ENCODE data around the gene C1orf174.
A peak's percentile ranks its signal among the peaks of the same experiment; 100 is the strongest.

C1orf174 gene

DNA sequence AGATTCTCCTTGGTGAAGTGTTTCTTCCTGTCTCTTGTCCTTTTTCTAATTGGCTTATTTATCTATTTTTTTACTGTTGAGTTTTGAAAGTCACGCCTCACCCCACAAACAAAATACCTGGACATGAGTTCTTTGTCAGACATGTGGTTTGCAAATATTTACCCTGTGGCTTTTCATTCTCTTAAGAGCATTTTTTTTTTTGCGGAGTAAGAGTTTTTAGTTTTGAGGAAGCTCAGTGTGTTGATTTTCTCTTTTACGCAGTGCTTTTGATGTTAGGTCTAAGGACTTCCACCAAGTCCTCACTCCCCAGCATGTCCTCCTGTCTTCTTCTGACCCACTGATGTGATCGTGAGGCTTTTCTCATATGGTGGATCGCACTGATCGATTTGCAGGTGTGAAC is 35.2 kb downstream of the C1orf174 start:
- peak; percentile 52 for DNase-seq

DNA sequence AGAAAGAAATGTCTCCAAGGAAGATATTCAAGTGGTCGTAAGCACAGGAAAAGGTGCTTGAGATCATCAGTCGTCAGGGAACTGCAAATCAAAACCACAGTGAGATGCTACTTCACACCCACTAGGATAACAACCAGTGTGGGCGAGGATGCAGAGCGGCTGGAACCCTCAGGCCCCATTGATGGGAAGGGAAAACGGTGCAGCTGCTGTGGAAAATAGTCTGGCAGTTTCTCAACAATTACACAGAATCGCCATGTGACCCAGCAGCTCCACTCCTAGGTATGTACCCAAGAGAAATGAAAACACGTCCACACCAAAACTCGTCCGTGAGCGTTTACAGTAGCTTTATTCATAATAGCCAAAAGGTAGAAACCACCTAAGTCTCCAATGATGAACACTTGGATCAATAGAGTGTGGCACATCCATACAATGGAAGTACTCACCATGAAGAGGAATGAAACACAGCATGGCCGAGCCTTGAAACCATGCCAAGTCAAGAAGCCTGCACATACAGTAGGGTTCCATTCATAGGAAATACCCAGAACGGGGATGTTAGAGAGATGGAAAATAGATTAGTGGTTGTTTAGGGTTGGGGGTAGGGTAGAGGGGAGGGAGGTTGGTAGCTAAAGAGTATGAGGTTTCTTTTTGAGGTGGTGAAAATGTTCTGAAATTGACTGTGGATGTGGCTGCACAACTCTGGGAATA is 36.7 kb downstream of the C1orf174 start:
- peak; percentile 61 for DNase-seq

DNA sequence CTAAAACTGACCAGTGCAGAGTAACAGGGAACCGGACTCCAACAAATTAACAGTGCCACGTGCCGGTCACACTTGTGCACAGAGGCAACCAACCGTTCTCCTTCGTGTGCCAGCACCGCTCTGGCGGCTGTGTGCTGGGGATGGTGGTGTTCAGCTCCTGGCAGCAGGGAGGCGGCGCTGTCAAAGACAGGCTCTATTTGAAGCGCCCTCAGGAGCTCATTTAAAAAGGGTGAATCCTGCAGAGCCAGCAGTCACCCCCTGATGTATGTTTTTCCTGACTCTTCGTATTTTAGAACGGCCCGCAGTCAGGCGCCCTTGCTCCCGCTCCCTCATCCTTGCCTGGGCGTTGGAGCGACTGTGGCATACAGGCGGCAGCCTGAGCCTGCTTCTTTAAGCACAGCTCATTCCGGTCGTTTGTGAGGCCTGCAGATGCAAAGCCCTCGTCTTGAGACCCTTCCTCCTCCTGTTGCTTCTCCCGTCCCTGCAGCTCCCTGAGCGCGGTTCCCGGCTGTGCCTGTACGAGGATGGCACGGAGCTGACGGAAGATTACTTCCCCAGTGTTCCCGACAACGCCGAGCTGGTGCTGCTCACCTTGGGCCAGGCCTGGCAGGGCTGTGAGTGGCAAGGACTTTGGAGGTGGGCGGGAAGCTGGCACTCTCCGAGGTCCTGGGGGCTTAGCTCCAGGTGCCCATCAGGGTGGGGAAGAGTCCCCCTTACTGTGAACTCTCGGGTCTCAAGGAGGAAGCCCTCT is 41.7 kb downstream of the C1orf174 start:
- DNase-seq = peak; percentile 12

DNA sequence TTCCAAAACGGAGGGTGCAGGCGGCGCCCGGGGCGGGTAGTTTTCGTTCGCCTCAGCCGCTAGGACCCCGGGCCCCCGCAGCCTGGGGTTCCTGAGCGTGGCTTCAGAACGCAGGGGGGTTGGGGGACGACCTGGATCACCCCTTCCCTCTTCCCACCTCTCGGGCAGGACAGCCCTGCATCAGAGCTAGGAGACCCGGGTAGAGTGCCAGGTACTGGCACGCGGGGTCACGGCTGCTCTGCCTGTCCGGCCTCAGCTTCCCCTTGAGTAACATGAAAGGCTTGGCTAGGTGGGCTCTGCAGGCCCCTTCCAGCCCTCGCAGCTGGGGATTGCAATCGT is 42.3 kb downstream of the C1orf174 start:
- no peak for DNase-seq

DNA sequence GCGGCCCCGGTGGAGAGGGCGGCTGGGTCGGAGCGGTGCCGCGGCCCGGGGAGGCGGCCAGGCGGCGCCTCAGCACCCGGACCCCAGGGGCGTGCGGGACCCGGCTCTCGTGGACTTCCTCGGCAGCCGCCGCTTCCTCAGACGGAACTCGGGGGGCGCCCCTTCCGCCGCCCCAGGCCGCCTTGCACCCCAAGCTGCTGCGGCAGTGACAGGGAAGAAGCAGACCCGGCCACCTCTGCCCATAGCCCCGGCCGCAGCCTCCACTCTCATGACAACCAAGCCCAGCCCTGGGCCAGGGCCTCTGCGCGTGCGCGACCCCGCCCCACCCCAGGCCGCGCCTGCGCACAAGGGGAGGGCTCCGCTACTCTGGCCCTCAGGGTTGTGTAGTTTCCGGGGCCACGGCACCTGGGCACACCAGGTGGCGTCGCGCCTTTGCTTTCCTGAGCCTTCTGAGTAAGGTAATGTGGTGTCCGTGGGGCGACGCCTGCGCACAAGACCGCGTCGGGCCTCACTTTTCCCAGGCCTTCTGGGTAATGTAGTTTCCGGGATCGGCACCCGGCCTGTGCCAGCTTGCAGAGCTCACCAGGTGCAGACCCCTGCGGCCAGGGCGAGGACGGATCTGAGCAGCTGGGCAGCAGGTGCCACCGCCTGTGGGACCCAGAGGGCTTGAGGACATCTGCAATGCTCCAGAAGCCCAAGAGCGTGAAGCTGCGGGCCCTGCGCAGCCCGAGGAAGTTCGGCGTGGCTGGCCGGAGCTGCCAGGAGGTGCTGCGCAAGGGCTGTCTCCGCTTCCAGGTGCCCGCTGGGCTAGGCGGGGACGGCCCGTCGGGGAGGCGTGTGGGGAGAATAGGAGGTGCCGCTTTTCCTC is 42.9 kb downstream of the C1orf174 start, which contains the start of the genes CEP104 and DFFB:
CEP104 (minus strand) TSS at position 289 of the 868 bp plus-strand sequence. CDS start 4,804 bp downstream, outside the sequence.
DFFB (plus strand) TSS at position 554 of the 868 bp plus-strand sequence; CDS start at position 682, 128 bp downstream.
- peak; percentile 99 for DNase-seq

DNA sequence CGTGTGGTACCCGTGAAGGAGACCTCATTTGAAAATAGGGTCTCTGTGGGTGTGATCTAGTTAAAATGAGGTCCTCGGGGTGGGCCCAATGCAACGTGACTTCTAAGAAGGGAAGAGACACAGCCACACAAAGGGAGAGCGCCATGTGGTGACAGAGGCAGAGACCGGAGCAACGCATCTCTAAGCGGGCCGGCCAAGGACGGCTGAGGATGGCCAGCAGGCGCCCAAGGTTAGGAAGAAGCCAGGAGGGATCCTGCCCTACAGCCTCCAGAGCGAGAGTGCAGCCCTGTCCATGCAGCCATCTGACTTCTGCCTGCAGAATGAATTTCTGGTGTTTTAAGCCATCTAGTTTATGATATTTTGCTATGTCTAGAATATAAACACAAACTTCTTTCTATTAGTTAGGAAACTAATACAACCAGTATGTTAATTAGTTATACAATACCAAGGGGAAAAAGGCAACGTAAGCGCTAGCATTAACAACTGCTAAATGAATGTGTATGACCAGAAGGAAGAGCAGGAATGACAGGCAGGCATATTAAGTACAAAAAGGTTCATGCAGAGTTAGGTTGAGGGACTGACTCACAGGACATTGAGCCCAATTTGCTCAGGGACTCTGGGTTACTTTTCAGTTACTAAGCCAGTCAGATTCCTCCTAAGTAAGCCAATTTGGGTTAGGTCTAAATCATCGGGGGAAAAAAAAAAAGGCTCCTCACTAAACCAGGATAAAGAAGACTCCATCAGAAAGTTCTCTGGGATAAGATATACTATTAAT is 47.2 kb downstream of the C1orf174 start:
- DNase-seq = no peak

DNA sequence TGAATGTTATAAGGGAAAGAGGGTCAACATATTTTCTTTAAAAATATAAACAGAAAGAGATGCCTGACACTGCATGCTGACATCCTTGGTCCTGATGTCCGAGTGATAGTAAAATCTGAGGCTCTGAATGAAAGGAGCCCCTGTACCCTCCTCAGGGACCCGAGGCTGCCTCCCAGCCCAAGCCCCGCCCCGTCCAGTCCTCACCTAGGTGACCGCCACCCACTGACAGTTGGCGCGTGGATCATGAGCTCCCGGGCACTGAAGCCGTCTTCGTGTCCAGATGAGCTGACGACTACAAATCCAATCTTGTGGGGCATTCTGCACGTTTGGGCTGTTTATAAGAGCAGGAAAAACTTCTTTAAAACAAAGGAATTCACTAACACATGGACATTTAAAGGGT is 48.0 kb downstream of the C1orf174 start:
- DNase-seq = no peak

DNA sequence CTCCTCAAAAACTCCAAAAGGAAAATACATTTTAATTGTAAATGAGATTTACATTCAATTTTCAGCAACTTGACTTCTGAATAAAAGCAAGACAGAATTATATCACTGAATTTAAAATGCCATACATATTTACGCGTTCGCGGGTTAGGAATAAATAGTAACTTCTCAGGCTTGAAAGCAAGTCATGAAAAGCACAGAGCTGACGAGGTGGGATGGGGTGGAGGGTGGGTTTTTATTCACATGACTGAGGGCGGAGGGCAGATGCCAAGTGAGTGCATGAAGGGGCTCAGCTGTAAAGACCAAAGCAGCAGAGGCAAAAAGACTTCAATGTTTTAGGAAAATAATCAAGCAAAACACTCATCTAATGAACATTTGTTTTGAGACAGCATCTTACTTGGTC is 48.8 kb downstream of the C1orf174 start:
- DNase-seq = no peak

DNA sequence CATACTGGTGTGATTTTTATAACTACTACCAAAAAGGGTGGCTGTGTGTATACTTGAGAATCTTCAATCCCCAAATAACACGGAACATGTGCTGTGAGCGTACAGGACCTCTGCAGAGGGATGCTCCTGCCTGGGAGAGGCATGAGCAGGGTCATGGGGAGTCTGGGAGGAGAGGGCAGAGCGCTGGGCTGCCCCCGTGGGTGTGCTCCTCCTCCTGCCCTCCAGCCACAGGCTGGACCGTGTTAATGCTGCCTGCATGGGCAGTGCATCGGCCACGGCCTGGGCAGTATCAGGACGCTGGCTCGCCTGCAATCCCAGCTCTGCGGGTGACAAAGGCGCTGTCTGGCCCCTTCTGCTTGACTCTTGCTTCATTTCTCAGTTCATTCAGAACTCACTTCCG is 49.2 kb downstream of the C1orf174 start:
- no peak for DNase-seq

DNA sequence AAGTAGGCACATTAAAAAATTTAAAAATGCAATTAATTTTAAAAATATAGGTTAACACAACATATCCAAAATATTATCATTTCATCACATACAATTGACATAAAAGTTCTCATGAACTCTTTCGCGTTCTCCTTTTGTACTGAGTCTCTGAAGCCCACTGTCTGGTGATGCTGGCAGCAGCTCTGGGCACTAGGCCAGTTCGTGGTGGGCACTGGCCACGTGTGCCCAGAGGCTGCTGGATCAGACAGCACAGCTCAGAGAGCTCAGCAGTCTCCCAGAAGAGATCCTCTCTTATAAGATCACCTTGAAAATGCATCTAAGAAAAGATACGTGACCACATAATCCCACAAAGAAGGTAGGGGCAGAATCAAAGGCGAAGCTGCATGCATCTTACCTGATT is 53.0 kb downstream of the C1orf174 start:
- DNase-seq = no peak

DNA sequence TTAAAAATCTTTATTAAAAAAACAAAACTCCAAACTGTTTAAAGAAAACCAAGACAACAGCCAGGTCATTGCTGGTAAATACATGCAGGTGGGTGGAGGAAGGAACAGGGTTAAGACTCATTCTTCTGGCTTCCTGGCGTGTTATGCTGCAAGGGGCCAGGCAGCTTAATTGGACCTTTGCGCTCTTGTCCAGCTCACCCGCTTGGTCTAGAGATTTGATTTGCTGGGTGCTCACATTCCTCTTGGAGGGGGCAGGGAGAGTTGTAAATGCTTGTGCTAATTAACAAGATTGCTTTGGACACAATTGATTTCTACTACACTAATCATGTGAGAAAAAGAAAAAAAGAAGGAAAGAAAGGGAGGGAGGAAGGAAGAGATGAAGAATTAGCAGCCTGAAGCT is 53.5 kb downstream of the C1orf174 start:
- DNase-seq = no peak

DNA sequence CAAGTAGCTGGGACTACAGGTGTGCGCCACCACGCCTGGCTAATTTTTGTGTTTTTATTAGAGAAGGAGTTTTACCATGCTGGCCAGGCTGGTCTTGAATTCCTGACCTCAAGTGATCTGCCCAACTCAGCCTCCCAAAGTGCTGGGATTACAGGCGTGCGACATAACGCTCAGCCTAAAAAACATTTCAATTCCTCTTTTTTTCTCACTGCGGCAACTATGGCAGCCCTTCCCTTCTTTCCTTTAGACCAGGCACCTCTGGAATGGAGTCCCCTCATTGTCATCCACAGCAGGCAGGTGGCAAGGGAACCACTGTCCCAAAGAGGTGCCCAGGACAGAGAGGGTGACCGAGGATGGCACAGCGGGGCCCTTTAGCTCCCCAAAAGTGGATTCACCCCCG is 57.2 kb downstream of the C1orf174 start:
- no peak for DNase-seq

DNA sequence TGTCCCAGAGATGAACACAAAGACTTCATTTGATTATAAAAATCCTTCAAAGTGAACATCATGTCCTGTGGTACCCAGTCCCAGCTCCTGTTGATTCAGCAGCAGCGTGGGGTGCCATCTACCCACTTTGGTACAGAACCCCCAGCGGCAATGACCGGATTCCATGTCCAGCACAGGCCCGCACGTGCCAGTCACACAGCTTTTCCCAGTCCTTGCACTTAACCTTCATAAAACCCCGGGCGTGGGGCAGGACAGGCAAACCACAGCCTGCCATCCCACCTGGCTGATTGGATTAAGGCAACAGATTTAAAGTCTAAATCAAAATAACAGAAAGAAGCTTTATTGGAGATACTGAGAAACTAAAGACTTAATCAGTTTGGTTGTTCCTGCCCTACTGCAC is 58.6 kb downstream of the C1orf174 start:
- DNase-seq = no peak

Data from DMS79 (cell line).